ENCODE data around the gene NEO1.

The NEO1 gene

GRCh38 chr15:73038220-73038619 lies 14.0 kb upstream of the NEO1 start:
- H3K79me2 ChIP-seq (ENCODE audit: insufficient read depth, low read depth), result no peaks in the 10 kb centered on the region
- no peak for TF ChIP-seq CTCF (conservative IDR thresholded peaks at IDR 0.05; ENCODE audit: low read depth, low read length)

GRCh38 chr15:73046073-73046472 lies 6.2 kb upstream of the NEO1 start:
- TF ChIP-seq CTCF (conservative IDR thresholded peaks at IDR 0.05; ENCODE audit: low read depth, low read length), result no peak
- H3K4me1 ChIP-seq (ENCODE audit: low read depth, poor library complexity, severe bottlenecking), result peaks cover 8% of the 10 kb centered on the region
- no peak overlapping the region for H3K4me2 ChIP-seq

More at GRCh38 chr15:73038220-73038619, 14.0 kb upstream of the NEO1 start:
- no peaks in the 10 kb centered on the region for H3K36me3 ChIP-seq (ENCODE audit: insufficient read depth)
- H3K4me1 ChIP-seq (ENCODE audit: low read depth, poor library complexity, severe bottlenecking), result no peaks in the 10 kb centered on the region
- H3K27ac ChIP-seq, result no peak overlapping the region
- H4K20me1 ChIP-seq (ENCODE audit: insufficient read depth), result no peaks in the 10 kb centered on the region
- no peak overlapping the region for H3K4me3 ChIP-seq (IDR thresholded peaks at IDR 0.05; ENCODE audit: insufficient read depth, low read depth, low read length)
- H3K9ac ChIP-seq, result no peak overlapping the region
- no peak overlapping the region for H2AFZ ChIP-seq (ENCODE audit: low read depth)
- H3K4me2 ChIP-seq, result no peak overlapping the region
- no peaks in the 10 kb centered on the region for H3K27me3 ChIP-seq (ENCODE audit: insufficient read depth, low read depth)

GRCh38 chr15:73047882-73048281 lies 4.4 kb upstream of the NEO1 start:
- TF ChIP-seq CTCF (conservative IDR thresholded peaks at IDR 0.05; ENCODE audit: low read depth, low read length), result no peak
- H4K20me1 ChIP-seq (ENCODE audit: insufficient read depth), result no peaks in the 10 kb centered on the region
- no peak overlapping the region for H2AFZ ChIP-seq (ENCODE audit: low read depth)

More at GRCh38 chr15:73046073-73046472, 6.2 kb upstream of the NEO1 start:
- H3K9ac ChIP-seq, result no peak overlapping the region
- no peak overlapping the region for H3K4me3 ChIP-seq (IDR thresholded peaks at IDR 0.05; ENCODE audit: insufficient read depth, low read depth, low read length)
- H3K27me3 ChIP-seq (ENCODE audit: insufficient read depth, low read depth), result no peaks in the 10 kb centered on the region
- no peaks in the 10 kb centered on the region for H3K36me3 ChIP-seq (ENCODE audit: insufficient read depth)
- no peaks in the 10 kb centered on the region for H3K79me2 ChIP-seq (ENCODE audit: insufficient read depth, low read depth)
- no peak overlapping the region for H2AFZ ChIP-seq (ENCODE audit: low read depth)
- H3K27ac ChIP-seq, result no peak overlapping the region
- H4K20me1 ChIP-seq (ENCODE audit: insufficient read depth), result no peaks in the 10 kb centered on the region

GRCh38 chr15:73048624-73049295 lies 3.5 kb upstream of the NEO1 start:
- H3K79me2 ChIP-seq (ENCODE audit: insufficient read depth, low read depth), result no peaks in the 10 kb centered on the region
- no peak for TF ChIP-seq CTCF (conservative IDR thresholded peaks at IDR 0.05; ENCODE audit: low read depth, low read length)

More at GRCh38 chr15:73047882-73048281, 4.4 kb upstream of the NEO1 start:
- H3K4me3 ChIP-seq (IDR thresholded peaks at IDR 0.05; ENCODE audit: insufficient read depth, low read depth, low read length), result no peak overlapping the region
- no peak overlapping the region for H3K27ac ChIP-seq
- no peaks in the 10 kb centered on the region for H3K27me3 ChIP-seq (ENCODE audit: insufficient read depth, low read depth)
- H3K4me1 ChIP-seq (ENCODE audit: low read depth, poor library complexity, severe bottlenecking), result peaks cover 8% of the 10 kb centered on the region
- no peak overlapping the region for H3K9ac ChIP-seq
- H3K79me2 ChIP-seq (ENCODE audit: insufficient read depth, low read depth), result no peaks in the 10 kb centered on the region
- H3K36me3 ChIP-seq (ENCODE audit: insufficient read depth), result no peaks in the 10 kb centered on the region
- H3K4me2 ChIP-seq, result no peak overlapping the region

More at GRCh38 chr15:73048624-73049295, 3.5 kb upstream of the NEO1 start:
- H3K4me1 ChIP-seq (ENCODE audit: low read depth, poor library complexity, severe bottlenecking), result peaks cover 10% of the 10 kb centered on the region
- no peak overlapping the region for H3K4me3 ChIP-seq (IDR thresholded peaks at IDR 0.05; ENCODE audit: insufficient read depth, low read depth, low read length)
- no peaks in the 10 kb centered on the region for H4K20me1 ChIP-seq (ENCODE audit: insufficient read depth)
- H3K27me3 ChIP-seq (ENCODE audit: insufficient read depth, low read depth), result no peaks in the 10 kb centered on the region
- no peak overlapping the region for H3K27ac ChIP-seq
- H3K36me3 ChIP-seq (ENCODE audit: insufficient read depth), result no peaks in the 10 kb centered on the region
- no peak overlapping the region for H3K9ac ChIP-seq
- no peak overlapping the region for H3K4me2 ChIP-seq
- no peak overlapping the region for H2AFZ ChIP-seq (ENCODE audit: low read depth)
